ENCODE measurements around the gene SKOR2. TPM values are rescaled to one million over a fixed set of nuclear protein-coding genes. Genes with fewer than 3 reads are reported as not detected.

Gene SKOR2
- total RNA-seq, 1 donor from 2014 or later = not detected

Other genes with a start within 250 kb of the SKOR2 start
- not detected in 2 replicates for gene ELOA2, start 216.0 kb downstream of the SKOR2 start, total RNA-seq
- gene HDHD2, start 101.2 kb downstream of the SKOR2 start, total RNA-seq = 10.6 and 18.2 TPM in 2 replicates
- 20.3 and 27.5 TPM in 2 replicates for gene IER3IP1, start 75.3 kb downstream of the SKOR2 start, total RNA-seq